GM19455 (cell line): ENCODE data around the gene CCDC88C.
"Not testable (repeated sequence)": the region's sequence is repeated elsewhere in the genome, so short reads cannot be mapped to it uniquely, and the experiment has no call there.

Source experiments
- ATAC-seq: cut with Tn5 transposase; IDR thresholded peaks from one replicate; pipeline ENCODE4 v1.9.1; 2021; ENCODE audit not compliant: unreplicated experiment

The CCDC88C gene

GRCh38 chr14:91418387-91419043 is 895 bp upstream of the CCDC88C start:
- peak; percentile 23 for ATAC-seq

GRCh38 chr14:91417983-91418386 is 365 bp upstream of the CCDC88C start:
- peak; percentile 31 for ATAC-seq

- ATAC-seq: no peak
These were observed 888 bp downstream of the CCDC88C start for GRCh38 chr14:91416744-91417119.

- peak; percentile 48 for ATAC-seq
These were observed 1.6 kb downstream of the CCDC88C start for GRCh38 chr14:91415794-91416743.

- ATAC-seq: no peak
These were observed 3.2 kb downstream of the CCDC88C start for GRCh38 chr14:91414475-91414833.

GRCh38 chr14:91413547-91414474 is 3.8 kb downstream of the CCDC88C start:
- ATAC-seq: no peak

- no peak for ATAC-seq
These were observed 4.7 kb downstream of the CCDC88C start for GRCh38 chr14:91412939-91413338.

- ATAC-seq: no peak
These were observed 6.7 kb downstream of the CCDC88C start for GRCh38 chr14:91410771-91411536.

- ATAC-seq: no peak
These were observed 7.5 kb downstream of the CCDC88C start for GRCh38 chr14:91409928-91410718.

- ATAC-seq: not testable (repeated sequence)
These were observed 8.4 kb downstream of the CCDC88C start for GRCh38 chr14:91409240-91409639.

- no peak for ATAC-seq
These were observed 10.6 kb downstream of the CCDC88C start for GRCh38 chr14:91406982-91407381.

- ATAC-seq: no peak
These were observed 11.2 kb downstream of the CCDC88C start for GRCh38 chr14:91406451-91406850.

- ATAC-seq: no peak
These were observed 11.7 kb downstream of the CCDC88C start for GRCh38 chr14:91405724-91406435.

- no peak for ATAC-seq
These were observed 12.3 kb downstream of the CCDC88C start for GRCh38 chr14:91405241-91405721.

- ATAC-seq: no peak
These were observed 14.6 kb downstream of the CCDC88C start for GRCh38 chr14:91402771-91403600.

- no peak for ATAC-seq
These were observed 15.3 kb downstream of the CCDC88C start for GRCh38 chr14:91402348-91402747.

- no peak for ATAC-seq
These were observed 15.9 kb downstream of the CCDC88C start for GRCh38 chr14:91401751-91402150.

GRCh38 chr14:91400696-91401095 is 16.9 kb downstream of the CCDC88C start:
- no peak for ATAC-seq
